Activated naive CD8-positive, alpha-beta T cell treated with anti-CD3 and anti-CD28 coated beads, Interleukin-2, amount 10 ng/mL, durations not matched to agents 7 days and 5 days (primary cell): ENCODE results near the gene COG5. TPM values are rescaled to one million over a fixed set of nuclear protein-coding genes. Genes with fewer than 3 reads are reported as not detected.
A peak's percentile ranks its signal among the peaks of the same experiment; 100 is the strongest.

ENCODE experiments used
- ATAC-seq: fragments of 150-1000 bp; cut with Tn5 transposase; one replicate; pipeline ENCODE4 v1.10.0; 2021; ENCODE audit warnings: low read depth, moderate library complexity
- POLR2A ChIA-PET: fragments of 350-600 bp; sonication (Branson Sonifier 250); formaldehyde crosslinking; loops from one replicate; lab custom pipeline; 2021; ENCODE audit warnings: antibody characterized with exemption; lab: Charles Lee
- DNase-seq: peaks from one replicate; pipeline ENCODE4 v3.0.0; 2021
- H3K27ac Mint-ChIP-seq: one replicate; pipeline ENCODE4 v1.8.0; 2022; ENCODE audit warnings: mild to moderate bottlenecking, mixed read lengths
- H3K27me3 Mint-ChIP-seq: one replicate; pipeline ENCODE4 v1.8.0; 2022; ENCODE audit warnings: mild to moderate bottlenecking, moderate library complexity, mixed read lengths
- H3K36me3 Mint-ChIP-seq: one replicate; pipeline ENCODE4 v1.8.0; 2021; ENCODE audit warnings: mild to moderate bottlenecking, mixed read lengths
- H3K4me1 Mint-ChIP-seq: one replicate; pipeline ENCODE4 v1.8.0; 2021; ENCODE audit warnings: mixed read lengths
- H3K4me3 Mint-ChIP-seq: one replicate; pipeline ENCODE4 v1.8.0; 2022; ENCODE audit warnings: mild to moderate bottlenecking, moderate library complexity, mixed read lengths
- H3K9me3 Mint-ChIP-seq: one replicate; pipeline ENCODE4 v1.8.0; 2021; ENCODE audit warnings: mixed read lengths
- total RNA-seq, 2 experiments: library from RNA; stranded (reverse); gene quantifications; one replicate each; pipeline ENCODE4 v1.2.3, GENCODE V29; 2021

Gene COG5
- total RNA-seq, 2 experiments from 2014 or later: 51.0 to 56.2 TPM

DNA sequence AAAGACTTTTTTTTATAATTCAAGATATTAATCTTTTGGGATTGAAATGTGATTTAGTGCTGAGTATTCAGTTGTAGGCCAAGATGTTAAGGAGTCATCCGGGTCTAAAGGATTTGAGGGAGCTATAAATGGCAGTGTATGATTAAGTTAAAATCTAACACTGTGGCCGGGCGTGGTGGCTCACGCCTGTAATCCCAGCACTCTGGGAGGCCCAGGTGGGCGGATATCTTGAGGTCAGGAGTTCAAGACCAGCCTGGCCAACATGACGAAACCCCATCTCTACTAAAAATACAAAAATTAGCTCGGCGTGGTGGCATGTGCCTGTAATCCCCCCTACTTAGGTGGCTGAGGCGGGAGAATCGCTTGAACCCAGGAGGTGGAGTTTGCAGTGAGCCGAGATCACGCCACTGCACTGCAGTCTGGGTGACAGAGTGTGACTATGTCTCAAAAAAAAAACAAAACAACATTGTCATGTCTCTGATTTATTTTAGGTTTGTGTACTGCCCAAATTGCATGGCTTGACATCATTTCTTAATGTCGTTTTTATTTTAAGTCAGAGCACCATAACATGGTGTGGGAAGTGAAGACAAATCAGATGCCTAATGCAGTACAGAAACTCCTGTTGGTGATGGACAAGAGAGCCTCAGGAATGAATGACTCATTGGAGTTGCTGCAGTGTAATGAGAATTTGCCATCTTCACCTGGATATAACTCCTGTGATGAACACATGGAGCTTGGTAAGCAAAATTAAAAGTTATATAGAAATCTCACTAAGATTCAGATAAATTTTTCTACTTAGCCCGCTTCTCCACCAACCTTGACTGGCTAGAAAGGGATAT lies 384.2 kb downstream of the COG5 start:
- Mint-ChIP-seq H3K36me3 (peaks cover 14% of the 10 kb centered on the region), H3K4me1 (peaks cover 15% of the 10 kb centered on the region), H3K9me3 (no peaks in the 10 kb centered on the region), H3K27me3 (no peaks in the 10 kb centered on the region), H3K27ac (no peak overlapping the region), H3K4me3 (no peak overlapping the region)
- ATAC-seq: no peak
- DNase-seq: no peak
- POLR2A ChIA-PET: no interaction called here

GRCh38 chr7:107173691-107174406 lies 389.9 kb downstream of the COG5 start:
- no peak for DNase-seq
- Mint-ChIP-seq H3K27ac (peak overlapping the region; percentile 58), H3K4me3 (peak overlapping the region; percentile 23), H3K36me3 (peaks cover under 1% of the 10 kb centered on the region), H3K9me3 (no peaks in the 10 kb centered on the region), H3K27me3 (no peaks in the 10 kb centered on the region), H3K4me1 (peaks cover 27% of the 10 kb centered on the region)
- ATAC-seq: peak; percentile 15
- POLR2A ChIA-PET: no interaction called here

- Mint-ChIP-seq H3K27ac (peak overlapping the region; percentile 37), H3K36me3 (peaks cover 1% of the 10 kb centered on the region), H3K27me3 (no peaks in the 10 kb centered on the region), H3K4me3 (peak overlapping the region; percentile 23), H3K4me1 (peaks cover 27% of the 10 kb centered on the region), H3K9me3 (no peaks in the 10 kb centered on the region)
- DNase-seq (no peak), ATAC-seq (no peak)
- POLR2A ChIA-PET: no interaction called here
Measured at GRCh38 chr7:107173191-107173590, 390.5 kb downstream of the COG5 start.

DNA sequence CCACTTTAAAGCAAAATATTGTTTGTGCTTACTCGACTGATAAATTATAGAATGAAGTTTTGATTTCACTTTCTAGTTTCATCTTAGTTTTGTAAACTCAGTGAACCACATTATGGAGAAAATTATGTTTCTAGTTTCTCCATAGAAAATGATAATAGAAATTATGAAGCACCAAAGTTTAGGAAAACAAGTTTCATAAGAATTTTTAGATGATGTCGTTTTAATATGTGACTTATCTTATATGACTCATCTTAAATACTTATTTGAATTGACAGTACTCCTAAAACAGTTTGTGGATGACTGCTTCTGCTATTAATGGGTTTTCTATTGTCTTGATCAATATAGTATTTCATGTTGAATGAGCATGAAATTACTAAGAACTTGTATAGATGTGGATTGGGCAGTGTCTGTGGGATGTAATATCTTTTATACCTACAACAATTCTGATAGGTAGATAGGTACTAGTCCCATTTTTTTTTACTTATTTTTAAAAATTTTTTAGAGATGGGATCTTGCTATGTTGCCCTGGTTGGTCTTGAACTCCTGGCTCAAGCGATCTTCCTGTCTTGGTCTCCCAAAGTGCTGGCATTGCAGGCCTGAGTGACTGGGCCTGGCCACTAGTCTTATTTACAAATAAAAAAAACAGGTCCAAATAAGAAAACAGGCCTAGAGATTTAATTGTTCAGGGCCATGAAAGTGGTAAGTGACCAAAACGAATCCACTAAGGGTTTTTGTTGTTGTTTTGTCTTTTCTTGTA lies 391.3 kb downstream of the COG5 start:
- Mint-ChIP-seq H3K27ac (no peak overlapping the region), H3K9me3 (no peaks in the 10 kb centered on the region)
- POLR2A ChIA-PET: interaction anchor here (0.7 to 1.0 kb wide), 3 partner anchors 80 to 531 kb away, joined by 3 to 8 read pairs (median 5); no protein-coding TSS in a partner anchor

GRCh38 chr7:107171496-107171895 lies 392.2 kb downstream of the COG5 start:
- Mint-ChIP-seq H3K4me1 (peaks cover 26% of the 10 kb centered on the region), H3K36me3 (peaks cover 1% of the 10 kb centered on the region), H3K27me3 (no peaks in the 10 kb centered on the region), H3K4me3 (no peak overlapping the region), H3K9me3 (no peaks in the 10 kb centered on the region), H3K27ac (peak overlapping the region; percentile 31)
- POLR2A ChIA-PET: interaction anchor here (0.7 to 1.0 kb wide), 3 partner anchors 81 to 532 kb away, joined by 3 to 8 read pairs (median 5); no protein-coding TSS in a partner anchor
- ATAC-seq: no peak
- DNase-seq: no peak

More for the DNA sequence above, 391.3 kb downstream of the COG5 start:
- DNase-seq (no peak), ATAC-seq (no peak)
- no peaks in the 10 kb centered on the region for H3K27me3 Mint-ChIP-seq
- H3K4me1 Mint-ChIP-seq: peaks cover 29% of the 10 kb centered on the region
- peaks cover 1% of the 10 kb centered on the region for H3K36me3 Mint-ChIP-seq
- peak overlapping the region; percentile 15 for H3K4me3 Mint-ChIP-seq

DNA sequence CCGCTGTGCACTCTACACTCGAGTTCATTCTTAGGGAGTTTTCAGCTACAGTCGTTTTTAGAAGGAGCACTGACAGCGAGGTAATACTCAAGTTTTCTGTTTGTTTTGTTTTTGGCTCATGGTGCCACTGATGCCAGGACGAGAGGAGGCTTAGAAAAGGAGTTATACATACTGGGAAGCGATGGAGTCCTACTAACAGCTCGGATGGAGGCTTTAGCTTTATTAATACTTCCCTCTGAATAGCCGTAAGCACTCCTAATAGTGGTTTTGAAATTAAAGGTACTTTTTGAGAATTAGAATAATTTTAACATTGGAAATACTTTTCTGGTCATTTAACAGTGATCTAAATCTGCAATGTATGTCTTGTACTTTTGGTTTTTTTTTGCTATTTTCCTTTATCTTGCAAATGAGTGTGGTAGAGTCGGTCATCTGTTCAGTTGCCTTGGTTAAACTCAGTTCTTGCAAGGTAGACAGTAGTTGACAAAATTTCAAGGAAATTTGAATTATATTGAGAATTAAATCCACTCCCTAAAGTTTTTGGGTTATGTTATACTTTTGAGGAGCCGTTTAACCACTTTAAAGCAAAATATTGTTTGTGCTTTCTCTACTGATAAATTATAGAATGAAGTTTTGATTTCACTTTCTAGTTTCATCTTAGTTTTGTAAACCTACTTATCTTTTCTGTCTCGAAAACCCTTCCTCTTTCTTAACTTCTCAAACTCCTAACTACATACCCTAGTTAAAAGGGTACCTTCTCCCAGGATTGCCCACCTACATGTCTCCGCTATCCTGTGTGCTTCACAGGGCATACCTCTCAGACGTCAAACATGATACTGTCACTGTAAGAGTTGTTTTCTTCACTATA lies 393.4 kb downstream of the COG5 start:
- no peak for DNase-seq
- Mint-ChIP-seq H3K4me3 (peak overlapping the region; percentile 96), H3K4me1 (peaks cover 26% of the 10 kb centered on the region), H3K27ac (peak overlapping the region; percentile 98), H3K36me3 (peaks cover 1% of the 10 kb centered on the region), H3K9me3 (no peaks in the 10 kb centered on the region), H3K27me3 (peaks cover 2% of the 10 kb centered on the region)
- no peak for ATAC-seq
- POLR2A ChIA-PET: interaction anchor here (0.5 to 2.9 kb wide), 5 partner anchors 244 to 720 kb away, joined by 3 to 19 read pairs (median 3); partner anchors contain the start of genes CBLL1, COG5, DLD and DUS4L

- H3K4me1 Mint-ChIP-seq: peaks cover 24% of the 10 kb centered on the region
- H3K27ac Mint-ChIP-seq: peak overlapping the region; percentile 98
- POLR2A ChIA-PET: interaction anchor here (0.5 to 2.9 kb wide), 16 partner anchors 7 to 721 kb away, joined by 3 to 19 read pairs (median 4); partner anchors contain the start of genes CBLL1, COG5, DLD and DUS4L
- peaks cover 2% of the 10 kb centered on the region for H3K27me3 Mint-ChIP-seq
- H3K36me3 Mint-ChIP-seq: peaks cover 1% of the 10 kb centered on the region
- no peaks in the 10 kb centered on the region for H3K9me3 Mint-ChIP-seq
- H3K4me3 Mint-ChIP-seq: peak overlapping the region; percentile 96
- DNase-seq: peak; percentile 88
- ATAC-seq: peak; percentile 31
Measured at GRCh38 chr7:107169120-107170050, 394.3 kb downstream of the COG5 start.

DNA sequence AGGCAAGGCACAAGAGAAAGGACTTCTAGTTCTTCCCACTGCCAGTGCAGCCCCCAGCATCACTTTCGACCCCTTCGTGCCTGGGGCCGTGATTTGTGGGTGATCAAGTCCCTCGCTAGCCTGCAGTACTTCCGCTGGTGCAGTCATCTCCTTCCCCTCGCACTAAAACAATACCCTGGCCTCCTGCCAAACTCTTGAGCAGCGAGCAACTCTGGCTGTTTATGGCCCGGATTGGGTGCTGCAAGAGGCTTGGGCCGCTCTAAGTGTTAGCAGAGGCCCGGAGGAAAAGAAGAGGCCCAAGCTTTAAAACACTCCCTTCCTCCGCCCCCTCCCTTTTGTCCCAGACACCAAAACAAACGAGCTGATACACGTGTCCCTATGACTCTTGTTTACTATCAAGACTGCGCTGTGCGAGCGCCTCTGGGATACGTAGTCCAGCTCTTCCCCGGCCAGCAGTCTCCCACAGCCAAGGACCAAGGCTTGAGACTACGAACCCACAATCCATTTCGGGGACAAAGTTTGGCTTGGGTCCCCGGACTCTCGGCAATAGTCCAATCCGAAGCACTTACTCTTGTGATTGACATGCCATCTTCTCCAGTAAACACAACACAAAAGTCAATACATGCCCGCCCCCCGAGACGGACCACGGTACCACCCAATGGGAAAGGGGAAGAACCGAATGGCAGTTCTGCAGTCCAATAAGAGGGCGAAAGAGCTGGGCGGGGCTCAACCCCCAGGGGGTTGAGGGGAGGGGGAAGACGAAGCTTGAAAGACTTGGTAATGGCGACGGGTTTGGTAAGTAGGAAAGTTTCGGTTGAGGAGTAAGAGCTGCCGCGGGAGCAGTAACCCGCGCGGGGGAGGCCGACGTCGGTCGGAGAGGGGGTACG lies 395.2 kb downstream of the COG5 start, which contains the start of gene HBP1:
TSS of gene HBP1 (plus strand) at position 771 of the 887 bp plus-strand sequence. CDS start 10,891 bp downstream, outside the sequence.
- Mint-ChIP-seq H3K27me3 (peaks cover 2% of the 10 kb centered on the region), H3K4me1 (peaks cover 17% of the 10 kb centered on the region), H3K4me3 (peak within 1 kb of the TSS; percentile 96)

DNA sequence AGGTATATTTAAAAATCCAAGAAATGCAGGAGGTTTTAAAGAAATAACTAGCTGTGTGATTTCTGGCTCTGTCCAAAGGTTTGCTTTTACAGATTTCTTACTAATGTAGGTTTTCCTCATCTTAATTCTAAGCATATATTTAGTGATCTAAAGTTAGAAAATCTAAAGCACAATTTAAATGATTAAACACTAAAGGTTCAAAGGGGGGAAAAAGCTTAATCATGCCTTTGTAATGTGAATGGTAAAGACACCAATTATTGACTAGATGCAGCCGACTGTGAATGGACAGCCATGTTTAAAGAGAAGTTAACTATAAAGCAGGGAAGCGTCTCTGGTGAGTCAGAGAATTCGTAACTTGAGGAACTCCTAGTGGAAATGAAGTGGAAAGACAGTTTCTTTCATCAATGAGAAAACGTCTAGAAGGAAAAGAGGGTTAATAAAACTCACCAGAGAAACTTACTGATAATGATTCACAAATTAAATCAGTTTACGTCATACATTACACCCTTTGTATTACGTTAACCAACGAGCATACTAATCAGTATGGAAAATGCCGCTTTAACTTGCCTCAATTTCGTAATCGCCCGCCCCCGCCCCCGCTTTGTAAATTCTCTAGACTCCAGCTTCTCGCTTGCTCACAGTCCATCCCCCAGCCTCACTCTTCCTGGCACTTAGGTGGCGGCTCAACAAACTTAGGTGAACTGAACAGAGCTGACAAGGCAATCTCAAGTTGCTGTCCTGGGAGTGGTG lies 396.1 kb downstream of the COG5 start:
- Mint-ChIP-seq H3K4me3 (peak overlapping the region; percentile 96), H3K4me1 (peaks cover 11% of the 10 kb centered on the region), H3K9me3 (no peaks in the 10 kb centered on the region), H3K27me3 (peaks cover 2% of the 10 kb centered on the region), H3K27ac (peak overlapping the region; percentile 98), H3K36me3 (peaks cover 1% of the 10 kb centered on the region)
- POLR2A ChIA-PET: interaction anchor here (0.7 to 2.9 kb wide), 15 partner anchors 9 to 1096 kb away, joined by 3 to 19 read pairs (median 6); partner anchors contain the start of genes CBLL1, DLD and PIK3CG
- no peak for ATAC-seq
- DNase-seq: no peak

More for the DNA sequence above, 395.2 kb downstream of the COG5 start, which contains the start of gene HBP1:
- Mint-ChIP-seq H3K36me3 (peaks cover 1% of the 10 kb centered on the region), H3K27ac (peak within 1 kb of the TSS; percentile 98), H3K9me3 (no peaks in the 10 kb centered on the region)
- POLR2A ChIA-PET: interaction anchor here (0.7 to 2.9 kb wide), 18 partner anchors 8 to 1097 kb away, joined by 3 to 19 read pairs (median 4); partner anchors contain the start of genes CBLL1, COG5, DLD and DUS4L
- peak; percentile 90 for DNase-seq
- peak; percentile 89 for ATAC-seq
